GM21576 (cell line): ENCODE data around the gene SLC6A8.
"Not testable (repeated sequence)": the region's sequence is repeated elsewhere in the genome, so short reads cannot be mapped to it uniquely, and the experiment has no call there.

ENCODE experiments used
- ATAC-seq: cut with Tn5 transposase; IDR thresholded peaks from one replicate; pipeline ENCODE4 v1.9.1; 2021; ENCODE audit warnings: mild to moderate bottlenecking, moderate library complexity; ENCODE audit not compliant: unreplicated experiment

Gene SLC6A8

DNA sequence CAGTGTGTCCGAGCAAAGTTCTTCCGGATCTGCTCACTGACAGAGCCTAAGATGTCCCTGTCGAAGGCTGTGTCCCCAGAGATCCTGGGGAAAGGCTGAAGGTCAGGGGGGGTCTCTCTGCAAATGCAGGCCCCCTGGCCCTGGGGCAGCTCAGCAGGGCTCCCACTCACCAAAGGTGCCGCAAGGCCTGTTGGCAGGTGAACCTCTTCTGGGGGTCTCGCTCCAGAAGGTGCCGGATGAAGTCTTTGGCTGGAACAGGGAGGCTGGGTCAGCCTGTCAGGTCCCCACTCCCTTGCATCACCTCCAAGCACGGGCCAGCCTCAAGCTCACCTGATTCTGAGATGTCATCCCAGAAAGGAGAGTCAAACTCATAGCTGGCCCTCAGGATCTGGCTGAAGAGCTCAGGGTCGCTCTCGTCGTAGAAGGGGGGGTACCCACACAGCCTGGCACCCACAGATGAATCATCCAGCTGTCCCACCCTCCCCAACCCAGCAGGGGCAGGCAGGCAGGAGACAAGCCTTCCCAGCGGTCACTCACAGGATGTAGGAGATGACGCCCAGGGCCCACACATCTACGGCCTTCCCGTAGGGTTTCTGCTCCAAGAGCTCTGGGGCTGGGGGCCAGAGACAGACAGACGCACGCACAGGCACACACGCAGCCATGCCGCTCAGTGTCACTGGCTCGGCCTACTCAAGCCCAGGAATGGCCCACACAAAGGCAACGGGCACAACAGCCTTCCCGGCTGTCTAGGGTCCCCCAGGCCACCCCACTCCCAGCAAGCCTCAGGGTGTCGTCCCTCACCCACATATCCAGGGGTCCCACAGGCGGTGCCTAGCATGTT lies 16.8 kb upstream of the SLC6A8 start:
- ATAC-seq: no peak

DNA sequence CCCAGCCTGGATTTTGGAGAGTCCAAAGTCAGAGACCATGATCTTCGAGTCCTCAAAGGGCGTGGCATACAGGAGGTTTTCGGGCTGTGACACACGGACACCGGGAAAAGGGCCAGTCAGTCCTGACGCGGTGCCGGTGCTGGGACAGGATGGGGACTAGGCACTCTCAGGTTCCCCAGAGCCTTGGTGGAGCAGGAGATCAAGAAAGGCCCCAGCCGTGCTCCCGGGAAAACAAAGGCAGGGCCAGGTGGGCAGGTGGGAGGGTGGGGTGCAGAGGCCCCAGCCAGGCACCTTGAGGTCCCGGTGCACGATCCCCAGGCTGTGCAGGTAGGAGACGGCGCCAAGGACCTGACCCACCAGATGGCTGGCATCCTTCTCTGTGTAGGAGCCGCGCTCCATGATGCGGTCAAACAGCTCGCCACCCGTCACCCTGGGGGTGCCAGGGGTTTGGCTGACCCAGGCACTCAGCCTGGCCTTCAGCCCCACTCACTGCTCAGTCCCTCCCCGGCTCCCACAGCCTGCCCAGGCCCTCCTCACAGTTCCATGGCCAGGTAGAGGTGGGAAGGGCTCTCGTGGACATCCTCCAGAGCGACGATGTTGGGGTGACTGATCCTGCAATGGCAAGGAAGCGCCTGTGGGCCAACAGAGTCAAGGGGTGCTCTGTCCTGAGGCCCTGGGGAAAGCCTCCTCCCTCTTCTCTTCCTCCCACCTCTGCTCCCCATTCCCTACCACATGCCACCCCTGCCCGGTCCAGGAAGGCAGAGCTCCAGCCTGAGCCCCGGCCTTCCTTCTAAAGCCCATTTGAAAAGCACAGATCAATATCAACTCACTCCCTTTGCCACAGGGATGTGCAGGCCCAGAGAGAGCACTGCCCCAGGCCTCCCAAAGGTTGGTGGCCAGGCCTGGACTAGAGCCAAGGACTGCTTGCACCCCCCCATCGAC lies 15.9 kb upstream of the SLC6A8 start:
- no peak for ATAC-seq

DNA sequence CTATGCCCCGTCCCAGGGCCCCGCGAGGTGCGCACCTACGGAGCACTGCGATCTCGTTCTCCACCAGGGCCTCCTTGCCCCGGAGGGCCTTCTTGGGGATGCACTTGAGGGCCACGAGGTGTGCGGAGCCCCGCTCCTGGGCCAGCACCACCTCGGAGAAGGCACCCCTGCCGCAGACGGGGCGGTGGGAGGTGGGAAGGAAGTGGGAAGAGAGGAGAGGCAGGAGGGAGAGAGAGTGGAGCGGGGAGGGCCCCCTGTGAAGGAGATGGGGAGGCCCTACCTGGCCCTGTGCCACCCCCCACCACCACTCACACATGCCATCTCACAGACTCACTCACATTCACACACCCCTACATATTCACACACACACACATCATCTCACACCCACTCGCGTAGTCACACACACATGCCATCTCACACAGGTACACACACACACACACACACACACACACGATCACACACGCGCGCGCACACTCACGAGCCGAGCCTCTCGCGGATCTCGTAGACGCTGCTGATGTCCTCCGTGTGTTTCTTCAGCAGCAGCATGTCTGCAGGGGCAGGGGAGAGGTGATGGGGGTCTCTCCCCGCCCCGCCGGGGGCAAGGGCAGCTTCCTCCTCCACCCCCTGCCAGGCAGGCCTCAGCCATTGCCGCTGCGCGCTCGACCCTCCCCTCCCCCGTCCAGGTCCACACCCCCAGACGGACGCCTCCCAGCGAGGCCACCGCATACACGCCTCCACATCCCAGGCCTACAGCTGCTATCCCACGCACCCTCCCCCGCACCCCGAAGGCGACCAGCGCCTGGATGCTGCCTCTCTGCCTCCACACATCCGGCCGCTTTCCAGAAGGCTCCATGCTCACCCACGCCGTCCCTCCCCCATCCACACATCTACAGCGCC lies 14.9 kb upstream of the SLC6A8 start:
- ATAC-seq: no peak

DNA sequence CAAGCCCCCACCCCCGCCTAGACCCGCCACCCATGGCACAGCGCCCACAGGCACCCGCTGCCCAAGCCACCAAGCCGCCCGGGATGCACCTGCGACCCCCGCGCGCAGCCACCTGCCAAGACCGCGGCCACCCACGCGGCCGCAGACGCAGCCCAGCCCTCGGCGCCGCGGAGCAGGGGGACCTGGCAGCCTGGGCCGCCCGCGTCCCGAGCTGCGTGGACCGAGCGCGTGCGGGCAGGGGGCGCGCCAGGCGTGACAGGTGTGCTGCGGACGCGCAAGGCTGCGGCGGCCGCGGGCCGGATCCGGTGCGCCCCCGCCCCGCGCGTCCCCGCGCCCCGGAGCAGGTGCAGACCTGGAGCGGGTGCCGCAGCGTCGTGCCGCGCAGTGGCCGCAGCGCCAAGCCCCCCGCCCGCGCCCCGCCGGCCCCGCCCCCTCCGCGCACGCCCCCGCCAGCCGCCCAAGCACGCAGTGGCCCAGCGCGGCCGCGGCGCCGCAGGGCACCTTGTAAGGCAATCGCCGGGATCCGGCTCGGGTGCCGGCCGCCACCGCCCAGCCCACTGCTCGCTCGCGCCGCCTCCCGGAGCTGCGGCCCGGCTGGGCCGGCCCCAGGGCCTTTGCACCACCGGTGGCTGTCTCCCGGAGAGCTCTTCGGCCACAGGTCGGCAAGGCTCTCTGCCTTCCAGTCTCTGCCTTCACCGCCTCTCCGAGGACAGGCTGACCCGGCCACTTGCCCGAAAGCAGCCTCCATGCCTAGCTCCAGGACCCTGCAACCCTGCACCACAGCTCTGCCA lies 14.1 kb upstream of the SLC6A8 start, which contains the start of gene PNCK:
TSS of gene PNCK (minus strand) at position 386 of the 791 bp plus-strand sequence. CDS start 737 bp downstream, outside the sequence.
- no peak for ATAC-seq

DNA sequence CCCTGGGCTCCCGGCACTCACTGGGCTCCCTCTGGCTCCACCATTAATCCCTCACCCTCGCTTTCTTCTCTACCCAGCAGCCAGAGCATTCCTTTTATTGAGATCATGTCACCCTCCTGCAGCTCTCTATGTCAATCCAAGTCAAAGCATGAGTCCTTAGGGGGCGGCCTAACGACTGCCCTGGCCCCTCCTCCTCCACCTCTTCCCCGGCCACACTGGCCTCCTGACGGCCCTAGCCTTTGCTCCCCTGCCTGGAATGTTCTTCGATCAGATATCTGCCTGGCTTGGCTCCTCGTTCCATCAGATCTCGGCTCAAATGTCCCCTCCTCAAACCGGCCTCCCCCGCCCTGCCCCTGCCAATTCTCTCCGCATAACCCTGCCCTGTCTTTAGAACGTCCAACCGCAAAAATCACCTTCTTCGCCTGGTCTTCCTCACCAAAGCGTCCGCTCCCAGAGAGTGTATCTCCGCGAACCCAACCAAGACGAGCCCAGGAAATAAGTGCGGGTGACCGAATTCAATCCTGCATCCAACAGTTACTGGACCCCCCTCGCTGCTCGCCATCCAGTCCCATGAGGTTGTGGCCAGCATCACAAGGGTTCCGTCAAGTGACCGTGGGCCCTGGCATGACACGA lies 13.4 kb upstream of the SLC6A8 start:
- no peak for ATAC-seq

DNA sequence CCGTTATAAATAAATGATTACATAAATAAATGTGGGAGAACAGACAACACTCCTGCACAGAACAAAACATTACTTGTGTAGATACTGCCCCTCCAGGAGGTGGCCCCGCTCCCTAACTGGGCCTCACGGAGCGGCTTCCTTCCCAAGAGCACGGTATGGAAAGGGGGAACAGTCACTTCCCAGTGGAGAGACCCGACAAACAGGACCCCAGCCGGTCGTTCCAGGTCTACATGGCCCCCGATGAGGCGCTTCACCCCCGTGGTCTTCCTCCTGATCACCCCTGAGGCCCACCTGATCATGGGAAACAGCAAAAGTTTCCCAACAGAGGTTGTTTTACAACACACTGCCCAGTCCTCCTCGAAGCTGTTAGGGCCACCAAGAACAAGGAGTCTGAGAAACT lies 6.6 kb upstream of the SLC6A8 start:
- ATAC-seq: no peak

DNA sequence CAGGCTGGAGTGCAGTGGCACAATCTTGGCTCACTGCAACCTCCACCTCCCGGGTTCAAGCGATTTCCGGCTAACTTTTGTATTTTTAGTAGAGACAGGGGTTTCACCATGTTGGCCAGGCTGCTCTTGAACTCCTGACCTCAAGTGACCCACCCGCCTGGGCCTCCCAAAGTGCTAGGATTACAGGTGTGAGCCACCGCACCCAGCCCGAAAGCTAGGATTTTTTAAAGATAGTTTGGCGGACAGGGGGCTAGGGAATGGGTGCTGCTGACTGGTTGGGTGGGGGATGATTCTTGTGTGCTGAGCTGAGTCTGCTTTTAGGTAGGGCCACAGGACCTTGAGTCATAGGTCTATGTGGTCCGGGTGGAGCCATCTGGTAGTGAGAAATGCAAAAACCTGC lies 4.2 kb upstream of the SLC6A8 start:
- ATAC-seq: not testable (repeated sequence)

DNA sequence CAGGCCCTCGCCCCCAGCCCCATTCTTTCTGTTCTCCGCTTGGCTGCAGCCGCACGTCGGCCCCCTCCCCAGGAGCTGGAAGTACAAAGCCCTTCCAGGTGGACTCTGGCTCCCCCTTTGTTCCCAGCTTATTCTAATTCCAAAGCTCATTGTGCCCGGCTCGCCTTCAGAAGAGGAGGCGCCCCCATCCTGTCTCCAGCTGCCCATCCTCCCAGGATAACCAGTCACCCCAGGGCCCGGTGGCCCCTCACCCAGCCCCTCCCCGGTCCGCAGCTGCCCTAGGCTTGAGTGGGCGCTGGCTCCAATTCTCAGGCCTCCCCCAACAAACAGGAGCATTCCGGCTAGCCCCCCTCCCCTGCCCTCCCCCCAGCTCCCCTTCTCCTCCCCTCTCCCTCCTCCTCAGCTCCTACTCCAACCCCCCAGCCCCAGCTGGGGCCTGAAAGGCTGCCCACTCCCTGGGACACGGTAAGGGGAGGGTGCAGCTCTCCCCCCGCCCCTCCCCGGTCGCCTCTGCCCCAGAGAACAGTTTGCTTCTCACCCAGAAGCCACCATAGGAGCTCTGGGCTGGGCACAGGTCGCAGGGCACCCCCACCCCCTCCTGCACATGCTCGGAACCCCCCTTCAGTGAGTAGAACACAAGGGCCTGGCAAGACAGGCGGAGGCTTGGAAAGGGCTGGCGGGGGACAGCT lies 3.1 kb upstream of the SLC6A8 start:
- ATAC-seq: no peak

DNA sequence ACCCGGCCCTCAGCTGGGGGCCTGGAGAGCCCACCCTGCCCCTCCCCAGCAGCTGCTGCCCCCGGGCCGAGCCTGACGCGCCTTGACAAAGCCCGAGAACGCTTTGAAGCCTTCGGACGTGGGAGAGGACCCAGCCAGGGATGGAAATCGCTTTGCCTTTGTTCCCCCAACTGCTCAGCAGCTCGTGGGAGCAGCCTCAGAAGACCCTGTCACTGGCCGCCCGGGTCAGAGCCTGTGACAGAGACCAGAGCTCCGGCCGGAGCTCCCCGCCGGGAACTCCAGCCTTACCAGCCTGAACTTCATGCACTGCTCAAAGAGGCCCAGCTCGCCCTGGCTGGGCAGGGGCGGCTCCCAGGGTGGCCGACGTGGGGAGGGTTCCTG lies 2.6 kb upstream of the SLC6A8 start:
- no peak for ATAC-seq

DNA sequence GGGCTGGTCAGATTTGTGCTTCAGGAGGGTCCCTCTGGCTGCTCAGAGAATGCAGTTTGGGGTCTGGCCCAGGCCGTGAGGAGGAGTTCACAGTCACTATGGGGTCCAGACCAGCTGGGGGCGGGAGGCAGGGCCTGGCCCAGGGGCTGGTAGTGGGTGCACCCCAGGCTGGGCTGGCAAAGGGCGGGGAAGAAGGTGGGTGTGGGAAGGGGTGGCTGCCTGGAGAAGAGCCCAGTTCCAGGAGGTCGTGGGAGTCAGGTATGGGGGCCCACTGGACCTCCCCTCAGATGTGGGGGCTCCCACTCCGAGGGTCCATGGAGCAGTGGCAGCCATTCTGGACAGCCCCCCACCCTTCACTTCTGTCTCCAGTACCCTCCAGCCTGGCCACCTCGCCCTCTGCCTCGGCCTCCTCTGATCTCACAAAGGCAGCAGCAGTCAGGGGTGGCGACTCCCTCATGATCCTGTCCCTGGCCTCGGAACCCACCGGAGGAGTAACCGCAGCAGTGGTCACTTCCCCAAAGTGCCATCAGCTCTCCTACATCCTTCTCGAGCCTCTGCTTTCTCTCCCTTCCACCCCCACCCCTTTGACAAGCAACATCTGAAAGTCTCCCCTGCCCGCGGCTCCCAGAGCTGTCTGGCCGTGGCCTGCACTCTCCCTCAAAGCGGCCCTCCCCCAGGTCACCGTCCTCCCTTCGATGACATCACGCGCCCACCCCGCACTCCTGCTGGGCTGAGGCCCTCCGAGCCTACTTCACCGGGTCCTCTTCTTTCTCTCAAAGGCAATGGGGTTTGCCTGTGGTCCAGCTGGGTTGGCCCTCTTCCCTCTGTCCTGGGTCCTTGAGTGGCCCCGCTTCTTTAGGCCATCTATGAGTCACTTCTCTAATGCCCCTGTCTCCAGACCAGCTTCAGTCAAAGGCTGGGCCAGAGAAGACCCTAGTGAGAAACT lies 1.7 kb upstream of the SLC6A8 start:
- ATAC-seq: no peak

DNA sequence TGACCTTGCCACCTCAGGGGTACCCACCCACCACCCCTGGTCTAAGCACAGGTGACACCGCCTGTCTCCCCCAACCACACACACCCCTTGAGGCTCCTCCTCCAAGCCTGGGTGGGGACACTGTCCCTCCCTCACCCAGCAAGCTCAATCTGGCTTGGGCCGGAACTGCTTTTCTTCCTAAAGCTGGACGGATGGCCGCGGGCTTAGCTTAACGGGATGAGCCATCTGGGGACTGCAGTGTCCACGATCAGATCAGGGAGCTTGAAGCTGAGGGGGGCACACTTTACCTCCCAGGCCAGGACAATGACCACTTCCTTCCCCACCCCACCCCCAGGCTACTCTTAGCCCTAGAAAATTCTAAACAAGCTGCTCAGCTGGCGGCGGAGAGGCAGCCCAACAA lies 1.0 kb upstream of the SLC6A8 start:
- no peak for ATAC-seq

DNA sequence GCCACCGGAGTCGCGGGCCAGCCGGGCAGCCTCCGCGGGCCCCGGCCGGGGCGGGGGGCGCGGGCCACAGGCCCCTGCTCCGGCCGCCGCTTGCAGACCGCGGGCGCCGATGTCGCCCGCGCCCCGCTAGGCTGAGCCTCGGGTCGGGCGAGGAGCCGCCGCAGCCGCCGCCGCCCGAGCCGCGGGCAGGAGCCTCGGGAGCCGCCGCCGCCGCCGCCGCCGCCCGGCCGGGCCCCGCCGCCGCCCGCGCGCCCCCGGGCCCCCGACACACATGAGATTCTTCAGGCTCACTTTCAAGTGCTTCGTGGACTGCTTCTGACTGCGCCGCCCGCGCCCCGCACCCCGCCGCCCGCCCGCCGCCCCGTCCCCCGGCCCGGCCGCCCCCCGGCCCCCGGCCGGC lies 345 bp downstream of the SLC6A8 start:
- no peak for ATAC-seq

DNA sequence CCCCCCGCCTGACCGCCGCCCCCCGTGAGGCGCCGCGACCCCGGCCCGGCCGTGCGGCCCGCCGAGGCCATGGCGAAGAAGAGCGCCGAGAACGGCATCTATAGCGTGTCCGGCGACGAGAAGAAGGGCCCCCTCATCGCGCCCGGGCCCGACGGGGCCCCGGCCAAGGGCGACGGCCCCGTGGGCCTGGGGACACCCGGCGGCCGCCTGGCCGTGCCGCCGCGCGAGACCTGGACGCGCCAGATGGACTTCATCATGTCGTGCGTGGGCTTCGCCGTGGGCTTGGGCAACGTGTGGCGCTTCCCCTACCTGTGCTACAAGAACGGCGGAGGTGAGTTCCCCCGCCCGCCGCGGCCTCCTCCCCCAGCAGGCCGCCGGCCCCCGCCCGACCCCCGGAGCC lies 780 bp downstream of the SLC6A8 start:
- no peak for ATAC-seq

DNA sequence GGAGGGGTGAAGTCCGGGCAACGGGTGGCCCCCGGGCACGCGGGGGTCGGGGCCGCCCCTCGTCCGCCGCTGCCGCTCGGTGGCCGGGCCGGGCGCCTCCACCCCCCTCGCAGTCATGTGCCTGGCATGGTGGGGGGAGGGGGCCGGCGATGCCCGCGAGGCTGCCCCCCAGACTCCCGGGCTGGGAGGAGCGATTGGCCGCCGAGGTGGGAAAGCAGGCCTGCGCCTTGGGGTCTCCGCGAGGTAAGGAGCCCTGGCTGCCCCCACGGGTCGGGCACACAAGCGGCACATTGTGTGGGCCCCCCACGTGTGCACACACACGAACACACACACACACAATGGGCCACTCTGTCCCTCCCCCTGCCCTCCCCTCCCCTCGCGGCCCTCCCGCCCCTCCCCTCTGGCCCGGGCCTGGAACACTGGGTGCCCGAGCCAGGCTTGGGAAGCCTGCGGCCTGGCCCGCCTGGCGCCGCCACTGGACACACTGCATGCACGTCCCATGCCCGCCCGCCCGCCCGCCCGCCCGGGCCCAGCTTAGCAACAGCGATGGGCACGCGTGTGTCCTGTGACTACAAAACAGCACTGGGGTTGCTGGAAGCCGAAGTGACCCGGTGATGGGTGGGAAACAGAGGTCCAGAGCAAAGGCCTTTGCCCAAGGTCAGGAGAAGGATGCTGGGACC lies 1.3 kb downstream of the SLC6A8 start:
- no peak for ATAC-seq

DNA sequence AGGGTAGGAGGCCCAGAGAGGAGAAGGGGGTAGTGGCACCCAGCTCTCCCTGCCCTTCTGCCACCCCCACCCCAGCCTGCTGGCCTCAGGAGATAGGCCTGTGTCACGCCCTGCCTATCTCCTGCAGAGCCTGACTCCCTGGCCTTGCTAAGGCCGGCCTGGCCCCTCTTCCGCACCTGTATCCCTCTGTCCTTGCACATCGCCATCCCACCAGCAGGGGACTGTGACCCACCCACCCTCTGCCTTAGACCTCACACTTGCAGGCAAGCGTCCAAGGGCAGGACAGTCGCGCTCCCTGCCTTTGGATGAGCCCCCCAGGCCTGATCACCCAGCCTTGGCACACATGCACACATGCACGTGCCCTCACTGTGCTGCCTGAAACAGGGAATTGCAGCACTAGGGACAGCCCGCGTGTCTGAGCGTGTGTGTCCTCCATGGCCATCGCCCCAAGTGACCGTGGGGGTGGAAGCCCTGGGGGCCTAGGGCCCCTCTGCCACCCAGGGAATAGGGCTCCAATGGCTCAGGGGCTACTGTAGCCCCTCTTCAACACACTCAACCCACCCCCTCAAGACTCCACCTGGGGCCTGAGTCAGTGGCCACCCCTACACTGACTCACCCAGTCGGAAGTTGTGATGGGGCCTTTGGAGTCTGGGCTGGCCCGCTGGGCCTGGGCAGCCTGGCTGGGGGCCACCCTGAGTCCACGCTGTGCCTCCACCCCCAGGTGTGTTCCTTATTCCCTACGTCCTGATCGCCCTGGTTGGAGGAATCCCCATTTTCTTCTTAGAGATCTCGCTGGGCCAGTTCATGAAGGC lies 2.1 kb downstream of the SLC6A8 start:
- ATAC-seq: no peak

DNA sequence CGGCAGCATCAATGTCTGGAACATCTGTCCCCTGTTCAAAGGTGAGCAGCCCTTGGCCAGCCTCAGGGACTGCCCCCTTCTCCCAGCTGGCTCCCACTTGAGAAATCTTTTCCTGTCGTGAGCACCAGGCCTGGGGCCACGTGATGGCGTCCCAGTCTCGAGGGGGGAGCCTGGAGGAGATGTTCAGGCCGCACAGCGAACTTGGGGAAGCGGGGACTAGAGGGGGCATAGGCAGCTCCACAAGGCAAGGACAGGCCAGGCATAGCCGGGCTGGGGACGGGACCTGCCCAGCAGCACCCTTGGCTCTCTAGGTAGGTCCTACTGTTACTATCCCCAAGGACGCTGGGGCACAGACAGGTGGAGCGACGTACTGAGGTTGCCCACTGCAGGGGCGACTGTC lies 2.7 kb downstream of the SLC6A8 start:
- ATAC-seq: no peak
